ENCODE measurements around the gene TBCB.
"Not testable (repeated sequence)": the region's sequence is repeated elsewhere in the genome, so short reads cannot be mapped to it uniquely, and the experiment has no call there.

Gene TBCB

GRCh38 chr19:36115453-36116343 is at the start of gene TBCB:
Gene TBCB, plus strand, starts transcription at chr19:36115468. Its CDS starts 93 bp downstream, at chr19:36115561.
- peak; percentile 93 for DNase-seq (ENCODE audit: low read depth)

- DNase-seq (ENCODE audit: low read depth), result no peak
Measured at GRCh38 chr19:36067681-36068080, 47.6 kb upstream of the TBCB start.

GRCh38 chr19:36068810-36069499 is 46.3 kb upstream of the TBCB start:
- not testable (repeated sequence) for DNase-seq (ENCODE audit: low read depth)

- DNase-seq (ENCODE audit: low read depth), result no peak
Measured at GRCh38 chr19:36072081-36072480, 43.2 kb upstream of the TBCB start.

GRCh38 chr19:36073121-36073876 is 42.0 kb upstream of the TBCB start:
- no peak for DNase-seq (ENCODE audit: low read depth)

- DNase-seq (ENCODE audit: low read depth), result no peak
Measured at GRCh38 chr19:36079389-36079945, 35.8 kb upstream of the TBCB start.

GRCh38 chr19:36081385-36081784 is 33.9 kb upstream of the TBCB start:
- DNase-seq (ENCODE audit: low read depth), result no peak

- DNase-seq (ENCODE audit: low read depth), result no peak
Measured at GRCh38 chr19:36081894-36082293, 33.4 kb upstream of the TBCB start.

GRCh38 chr19:36082916-36083315 is 32.4 kb upstream of the TBCB start:
- no peak for DNase-seq (ENCODE audit: low read depth)

- no peak for DNase-seq (ENCODE audit: low read depth)
Measured at GRCh38 chr19:36084231-36085009, 30.8 kb upstream of the TBCB start.

- no peak for DNase-seq (ENCODE audit: low read depth)
Measured at GRCh38 chr19:36086326-36086725, 28.9 kb upstream of the TBCB start.

GRCh38 chr19:36089847-36090246 is 25.4 kb upstream of the TBCB start:
- DNase-seq (ENCODE audit: low read depth), result no peak

- DNase-seq (ENCODE audit: low read depth), result no peak
Measured at GRCh38 chr19:36090910-36091695, 24.2 kb upstream of the TBCB start.

- no peak for DNase-seq (ENCODE audit: low read depth)
Measured at GRCh38 chr19:36092566-36092965, 22.7 kb upstream of the TBCB start.

GRCh38 chr19:36093146-36093662 is 22.1 kb upstream of the TBCB start:
- no peak for DNase-seq (ENCODE audit: low read depth)

GRCh38 chr19:36093687-36094086 is 21.6 kb upstream of the TBCB start:
- no peak for DNase-seq (ENCODE audit: low read depth)

GRCh38 chr19:36097036-36097435 is 18.2 kb upstream of the TBCB start:
- no peak for DNase-seq (ENCODE audit: low read depth)

- no peak for DNase-seq (ENCODE audit: low read depth)
Measured at GRCh38 chr19:36099166-36099785, 16.0 kb upstream of the TBCB start.

GRCh38 chr19:36100476-36100875 is 14.8 kb upstream of the TBCB start:
- DNase-seq (ENCODE audit: low read depth), result no peak
